K562 (cell line): ENCODE data around the gene HSF5. TPM values are rescaled to one million over a fixed set of nuclear protein-coding genes. Genes with fewer than 3 reads are reported as not detected.
A peak's percentile ranks its signal among the peaks of the same experiment; 100 is the strongest.

Experiments
- CBFA2T2 ChIP-seq: fragments of 450-650 bp; conservative IDR thresholded peaks from 2 replicates; pipeline ENCODE4 v1.6.1; 2017; ENCODE audit warnings: mild to moderate bottlenecking
- CTBP1 ChIP-seq: fragments of 450-650 bp; IDR thresholded peaks from 2 replicates; pipeline ENCODE4 v1.6.1; 2016; ENCODE audit warnings: borderline replicate concordance
- HDAC8 ChIP-seq: fragments of 450-650 bp; IDR thresholded peaks from 2 replicates; pipeline ENCODE4 v1.6.1; 2016; ENCODE audit warnings: mild to moderate bottlenecking, missing genetic modification characterization, moderate library complexity, missing compliant biosample characterization
- JUN ChIP-seq, 2 experiments: sonication (generic) in 1 of 2; formaldehyde crosslinking in 1 of 2; IDR thresholded peaks; 2 replicates each; pipeline versions ENCODE4 v1.6.1 to v1.8.0; 2012 to 2022; ENCODE audit warnings: borderline replicate concordance in 2 of 2, mild to moderate bottlenecking in 2 of 2, improper control_type of control experiment in 1 of 2, low read depth in 1 of 2, low read length in 1 of 2, missing genetic modification reagents in 1 of 2
- JUNB ChIP-seq: fragments of 450-650 bp; formaldehyde crosslinking; conservative IDR thresholded peaks from 2 replicates; pipeline ENCODE4 v1.4.0; 2020; ENCODE audit warnings: mild to moderate bottlenecking
- KAT7 ChIP-seq: sonication (generic); formaldehyde crosslinking; IDR thresholded peaks from 2 replicates; pipeline ENCODE4 v1.8.0; 2022; ENCODE audit warnings: missing genetic modification reagents, mild to moderate bottlenecking, borderline replicate concordance
- REST ChIP-seq, 2 experiments: fragments of 450-650 bp; formaldehyde crosslinking in 1 of 2; IDR thresholded peaks; 2 replicates each; pipeline versions ENCODE4 v1.4.0 to v1.6.1; 2014 to 2020; ENCODE audit warnings: mild to moderate bottlenecking in 2 of 2, borderline replicate concordance in 1 of 2, low read depth in 1 of 2
- RREB1 ChIP-seq: fragments of 250-450 bp; sonication (Bioruptor Pico); IDR thresholded peaks from 2 replicates; pipeline ENCODE4 v1.4.0; 2020
- SOX6 ChIP-seq: fragments of 450-650 bp; IDR thresholded peaks from 2 replicates; pipeline ENCODE4 v1.6.1; 2014; ENCODE audit warnings: mild to moderate bottlenecking
- STAG1 ChIP-seq: sonication (generic); formaldehyde crosslinking; IDR thresholded peaks from 2 replicates; pipeline ENCODE4 v1.5.0; 2020; ENCODE audit warnings: missing genetic modification reagents, borderline replicate concordance
- ZNF77 ChIP-seq: fragments of 250-450 bp; sonication (Bioruptor Pico); IDR thresholded peaks from 2 replicates; pipeline ENCODE4 v1.5.0; 2020
- polyA plus RNA-seq, 8 experiments: library from polyadenylated mRNA; depleted of rRNA in 4 of 8; stranded (reverse) in 5 of 8; unstranded in 3 of 8; fragments of >200 nt; fragmentation: Nextera tagmentation in 2 of 8; fragmentation: Illumina TruSeq in 1 of 8; extraction: Ambion mirVana in 2 of 8; extraction: Trizol in 1 of 8; gene quantifications; 2 replicates each; pipeline versions ENCODE4 v1.2.1 to v1.2.3, GENCODE V29; 2011 to 2014; ENCODE audit warnings: inconsistent platforms in 1 of 8, missing spikeins in 1 of 8
- total RNA-seq, 7 experiments: library from RNA; depleted of rRNA in 6 of 7; stranded (reverse); fragments of >200 nt in 6 of 7; fragmentation: Illumina TruSeq in 2 of 7; extraction: Trizol in 2 of 7; gene quantifications; 2 replicates each; pipeline versions ENCODE4 v1.2.1 to v1.2.3, GENCODE V29; 2011 to 2021; ENCODE audit warnings: low replicate concordance in 1 of 7

The HSF5 gene
- total and polyA plus RNA-seq, 9 of the 15 experiments (the other 6 are each of a cell fraction or from before 2014, with no cell fraction given): 0.04 TPM; not detected in 8

GRCh38 chr17:58436805-58437239 lies 51.4 kb downstream of the HSF5 start (continued):
- no peak for TF ChIP-seq JUN (IDR thresholded peaks at IDR 0.05; ENCODE audit: borderline replicate concordance, low read depth, low read length)
- TF ChIP-seq JUN (CRISPR knock-in tag; IDR thresholded peaks at IDR 0.05; ENCODE audit: borderline replicate concordance): no peak
- no peak for TF ChIP-seq RREB1
- 0 out of 2 replicates have a peak, but pooled peaks have one; percentile 51 for TF ChIP-seq CTBP1
- no peak for TF ChIP-seq REST (IDR thresholded peaks at IDR 0.05; ENCODE audit: borderline replicate concordance)
- no peak for TF ChIP-seq REST (CRISPR knock-in tag; IDR thresholded peaks at IDR 0.05; ENCODE audit: low read depth)
- no peak for TF ChIP-seq KAT7
- TF ChIP-seq ZNF77 (CRISPR knock-in tag): no peak
- TF ChIP-seq SOX6: peak; percentile 83
- TF ChIP-seq JUNB (CRISPR knock-in tag): no peak
- TF ChIP-seq HDAC8 (tag): no peak
- peak; percentile 92 for TF ChIP-seq CBFA2T2
- TF ChIP-seq STAG1 (CRISPR knock-in tag): no peak
